GM19395 (cell line): ENCODE results near the gene PRDM15.

Experiments
- ATAC-seq: cut with Tn5 transposase; IDR thresholded peaks from one replicate; pipeline ENCODE4 v1.9.1; 2021; ENCODE audit warnings: mild to moderate bottlenecking, moderate library complexity; ENCODE audit not compliant: unreplicated experiment

The PRDM15 gene

DNA sequence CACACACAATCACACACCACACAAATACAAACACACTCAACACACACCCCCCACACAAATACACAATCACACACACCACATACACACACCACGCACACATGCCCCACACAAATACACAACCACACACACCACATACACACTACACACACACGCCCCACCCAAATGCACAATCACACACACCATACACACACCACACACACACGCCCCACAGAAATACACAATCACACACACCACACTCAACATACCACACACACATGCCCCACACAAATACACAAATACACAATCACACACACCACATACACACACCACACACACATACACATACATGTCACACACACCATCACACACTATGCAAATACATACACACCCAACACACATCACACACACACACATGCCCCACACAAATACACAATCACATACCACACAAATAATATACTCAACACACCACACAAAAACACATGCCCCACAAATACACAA is 50.2 kb downstream of the PRDM15 start:
- no peak for ATAC-seq

DNA sequence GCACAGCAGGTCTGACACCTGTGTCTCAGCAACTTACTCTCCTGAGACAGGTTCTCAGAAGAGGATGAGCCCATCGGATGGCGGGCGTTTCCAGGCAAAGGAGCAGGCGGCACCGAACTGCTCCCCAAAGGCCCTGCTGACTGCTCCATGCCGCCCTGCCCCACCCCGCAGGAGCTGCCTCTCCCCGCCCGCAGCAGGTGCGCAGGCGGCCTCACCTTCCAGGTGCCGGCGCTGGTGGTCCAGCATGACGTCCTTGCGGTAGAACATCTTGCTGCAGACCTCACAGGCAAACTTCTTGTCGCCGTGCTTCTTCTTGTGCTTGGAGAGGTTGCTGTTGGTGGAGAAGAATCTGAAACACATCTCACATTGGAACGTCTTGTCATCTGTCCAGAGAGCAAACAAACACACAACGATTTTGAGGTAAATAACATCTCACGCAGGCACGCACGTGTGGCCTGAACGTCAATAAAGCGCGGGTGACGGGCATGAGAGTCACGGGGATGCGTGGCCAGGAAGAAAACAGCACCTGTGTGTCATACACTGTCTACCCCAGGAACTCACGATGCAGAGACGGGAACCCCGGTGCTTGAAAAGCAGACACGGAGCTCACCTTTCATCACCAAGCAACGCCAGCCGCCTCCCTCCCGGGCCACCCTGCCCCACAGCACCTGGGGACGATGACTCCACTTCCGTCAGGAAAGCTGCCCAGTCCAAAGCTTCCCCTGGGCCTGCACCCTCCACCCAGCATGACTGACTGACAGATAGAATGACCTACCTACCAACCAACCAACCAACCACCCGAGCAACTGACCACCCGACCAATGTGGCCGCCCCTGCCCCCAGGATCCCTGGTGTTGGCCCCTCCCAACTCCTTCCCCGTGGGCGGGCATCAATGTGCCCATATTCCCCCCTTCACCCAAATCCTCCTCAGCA is 50.9 kb downstream of the PRDM15 start:
- no peak for ATAC-seq

DNA sequence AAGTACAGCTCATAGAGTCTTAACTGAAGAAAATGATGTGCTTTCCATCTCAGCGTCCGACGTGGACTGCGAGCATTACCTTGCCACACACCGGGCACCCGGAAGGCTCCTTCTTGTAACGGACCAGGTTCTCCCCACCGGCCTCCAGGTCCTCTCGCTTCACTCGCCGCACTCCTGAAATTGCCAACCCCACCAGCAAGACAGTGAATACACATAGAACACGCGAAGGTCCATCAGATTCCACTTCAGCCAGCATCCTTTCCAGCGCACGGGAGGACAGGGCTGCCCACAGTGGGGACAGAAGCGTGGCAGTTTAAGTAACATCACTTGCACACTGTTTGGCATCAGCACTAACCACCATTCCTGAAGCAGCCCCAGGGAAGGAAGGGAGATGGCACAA is 53.3 kb downstream of the PRDM15 start:
- no peak for ATAC-seq

DNA sequence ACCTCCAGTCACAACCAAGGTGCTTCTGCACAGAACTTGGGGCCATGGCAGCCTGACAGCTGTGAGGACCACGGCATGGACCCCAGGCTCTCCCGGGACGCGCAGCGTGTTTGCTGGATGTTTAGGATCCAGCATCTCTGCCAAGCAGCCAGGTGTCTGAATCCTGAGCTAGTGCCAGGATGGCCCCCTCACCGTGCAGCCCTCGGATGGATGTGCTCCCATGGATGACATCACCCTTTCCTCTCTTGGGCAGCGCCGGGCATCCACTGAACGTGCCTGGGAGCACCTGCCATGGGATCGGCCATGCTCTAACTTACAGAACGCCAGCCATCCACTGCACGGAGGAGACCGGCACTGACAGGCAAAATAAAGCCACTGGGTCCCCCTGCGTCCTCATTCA is 53.9 kb downstream of the PRDM15 start:
- ATAC-seq = no peak

DNA sequence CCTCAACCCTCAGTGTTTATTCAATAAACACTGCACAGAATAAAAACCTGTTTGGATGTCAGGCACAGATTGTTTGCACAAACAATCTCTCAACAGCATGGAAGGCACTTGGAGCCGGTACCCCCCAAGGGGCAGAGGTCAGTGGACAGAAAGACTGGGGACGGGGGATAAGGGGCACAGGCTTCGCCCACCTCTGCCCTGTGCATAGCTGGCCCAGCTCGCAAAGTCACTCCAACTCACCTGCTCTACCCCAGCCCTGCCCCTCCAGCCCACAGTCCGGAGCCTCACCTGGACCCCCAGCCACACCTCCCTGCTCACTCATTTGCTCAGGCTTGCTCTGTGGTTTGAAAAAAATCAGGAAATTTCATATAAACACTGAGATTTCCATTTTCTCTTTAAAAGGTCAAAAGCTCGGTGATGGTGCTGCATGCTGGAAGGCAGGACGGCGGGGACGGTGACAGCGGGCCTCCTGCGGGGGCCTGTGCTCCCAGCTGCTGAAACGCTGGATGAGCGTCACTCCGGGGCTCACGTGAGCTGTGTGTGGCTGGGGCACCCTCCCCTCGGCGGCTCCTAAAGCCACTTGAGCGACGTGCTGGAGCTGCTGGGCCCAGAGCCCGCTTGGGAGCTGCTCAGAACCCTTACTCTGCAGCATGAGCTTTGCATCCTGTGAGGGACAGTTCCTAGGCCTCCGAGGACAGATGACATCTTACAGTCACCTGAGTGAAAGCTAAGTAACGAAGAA is 54.5 kb downstream of the PRDM15 start:
- no peak for ATAC-seq

DNA sequence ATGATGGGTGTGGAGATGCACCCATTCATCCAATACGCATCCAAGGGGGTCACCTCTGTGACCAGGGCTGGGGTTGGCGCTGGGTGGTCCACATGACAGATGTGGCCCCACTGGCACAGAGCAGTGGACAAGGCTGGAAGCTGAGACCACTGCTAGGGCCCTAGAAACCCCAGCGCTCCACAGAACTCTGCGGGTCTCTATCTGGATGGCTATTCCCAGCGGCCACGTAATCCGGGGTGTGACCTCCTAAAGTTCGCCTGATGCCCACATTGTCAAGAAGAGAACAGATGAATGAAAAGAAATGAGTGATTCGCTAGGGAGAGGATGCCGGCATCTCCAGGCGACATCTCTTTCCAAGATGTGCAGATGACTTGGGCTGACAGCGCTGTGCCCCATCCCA is 55.2 kb downstream of the PRDM15 start:
- ATAC-seq = no peak

DNA sequence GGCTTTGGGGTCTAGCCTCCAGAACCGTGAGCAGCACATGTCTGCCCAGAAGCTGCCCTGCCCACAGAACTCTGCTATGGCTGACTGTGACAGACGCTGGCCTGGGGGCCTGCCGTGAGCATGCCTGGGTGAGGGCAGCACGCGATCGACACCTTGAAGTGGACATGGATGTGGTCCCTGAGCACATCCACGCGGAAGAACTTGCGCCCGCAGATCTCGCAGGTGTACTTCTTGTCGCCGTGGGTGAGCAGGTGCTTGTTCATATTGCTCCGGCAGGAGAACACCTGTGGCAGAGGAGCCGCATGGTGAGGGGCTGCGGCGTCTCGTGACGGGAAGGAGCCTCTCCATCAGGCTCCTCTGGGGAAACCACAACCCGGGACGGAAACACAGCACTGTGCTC is 56.0 kb downstream of the PRDM15 start:
- no peak for ATAC-seq

DNA sequence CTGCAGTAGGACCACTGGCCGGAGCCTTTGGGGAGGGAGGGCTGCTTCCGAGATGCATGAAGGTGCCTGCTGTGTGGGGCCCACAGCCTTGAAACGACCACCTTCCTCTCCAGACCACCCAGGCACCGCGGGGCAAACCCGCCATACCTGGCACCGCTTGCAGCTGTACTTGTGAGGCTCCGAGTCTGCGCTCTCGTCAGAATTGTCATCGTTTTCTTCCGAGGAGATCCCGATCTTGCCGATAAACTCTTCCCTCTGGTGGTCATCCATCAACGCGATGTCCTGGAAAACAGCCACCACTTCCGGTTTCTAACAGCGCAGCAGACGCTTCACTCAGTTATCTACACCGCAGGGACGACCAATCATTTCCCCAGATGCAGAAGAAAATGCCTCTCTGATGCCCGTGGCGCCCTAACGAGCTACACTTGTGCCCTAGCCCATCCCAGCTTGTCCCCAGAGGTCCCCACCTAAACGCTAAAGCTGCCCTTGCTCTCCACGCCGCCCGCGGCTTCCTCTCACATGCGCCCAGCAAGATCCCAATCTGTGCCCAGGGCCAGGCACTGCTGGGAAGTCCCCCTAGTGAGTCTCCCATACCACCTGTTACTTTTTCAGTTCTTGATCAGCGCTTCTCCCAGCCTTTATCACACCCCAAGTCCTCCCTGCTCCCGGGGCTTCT is 57.2 kb downstream of the PRDM15 start:
- ATAC-seq = no peak

DNA sequence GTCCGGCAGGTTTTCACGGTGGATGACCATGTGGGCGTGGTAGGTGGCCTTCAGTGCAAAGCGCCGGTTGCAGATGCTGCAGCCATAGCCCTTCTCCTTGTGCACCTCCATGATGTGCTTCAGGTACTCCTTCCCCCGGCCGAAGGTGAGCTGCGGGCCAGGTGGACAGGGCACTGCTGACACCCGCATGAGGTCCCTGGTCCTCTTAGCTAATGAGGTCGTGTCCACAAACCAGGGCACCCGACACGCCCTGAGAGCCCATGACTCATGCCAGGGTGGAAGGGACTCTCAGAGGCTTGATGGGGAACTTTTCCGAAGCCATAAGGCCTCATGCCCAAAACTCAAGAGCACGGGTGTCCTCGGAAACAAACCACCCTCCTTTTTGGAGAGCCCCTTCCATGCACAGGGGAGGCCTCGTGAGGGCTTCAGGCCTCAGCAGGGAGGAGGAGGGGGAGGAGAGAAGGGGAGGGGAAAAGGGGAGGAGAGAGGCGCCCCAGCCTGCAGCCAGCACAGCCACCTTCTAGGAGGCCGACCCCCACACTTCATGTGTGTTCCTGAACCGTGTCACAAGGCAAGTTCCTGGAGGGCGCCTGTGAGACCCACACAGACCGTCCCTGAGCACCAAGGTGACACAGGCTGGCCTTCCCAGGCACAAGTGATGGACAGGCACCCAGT is 57.9 kb downstream of the PRDM15 start:
- no peak for ATAC-seq

DNA sequence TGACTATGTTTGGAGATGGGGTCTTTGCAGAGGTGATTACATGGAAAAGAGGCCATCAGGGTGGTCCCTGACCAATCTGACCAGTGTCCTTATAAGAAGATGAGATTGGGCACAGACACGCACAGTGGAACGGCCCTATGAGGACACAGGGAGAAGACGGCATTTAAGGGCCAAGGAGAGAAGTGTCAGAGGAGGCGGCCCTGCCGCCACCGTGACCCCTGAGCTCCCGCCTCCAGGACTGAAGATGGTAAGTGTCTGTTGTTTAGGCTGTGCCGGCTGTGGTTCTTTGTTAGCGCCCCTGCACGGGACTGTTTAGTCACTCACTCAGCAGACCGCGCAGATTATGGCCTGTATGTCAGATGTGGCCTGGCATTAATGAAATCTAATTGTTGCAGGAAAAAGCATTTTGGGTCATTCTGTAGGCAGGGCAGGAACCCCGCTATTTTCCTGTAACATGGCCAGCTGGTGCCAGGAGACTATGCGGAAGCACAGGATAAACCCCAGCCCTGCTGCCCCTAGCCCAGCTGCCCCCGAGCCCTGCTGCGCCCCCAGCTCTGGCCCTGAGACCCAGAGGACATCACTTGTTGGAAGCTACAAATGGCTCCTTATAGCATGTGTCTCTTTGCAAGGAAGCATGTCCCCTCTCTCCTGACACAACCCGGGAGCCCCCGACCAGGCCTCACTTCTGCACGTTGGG is 58.6 kb downstream of the PRDM15 start:
- no peak for ATAC-seq

DNA sequence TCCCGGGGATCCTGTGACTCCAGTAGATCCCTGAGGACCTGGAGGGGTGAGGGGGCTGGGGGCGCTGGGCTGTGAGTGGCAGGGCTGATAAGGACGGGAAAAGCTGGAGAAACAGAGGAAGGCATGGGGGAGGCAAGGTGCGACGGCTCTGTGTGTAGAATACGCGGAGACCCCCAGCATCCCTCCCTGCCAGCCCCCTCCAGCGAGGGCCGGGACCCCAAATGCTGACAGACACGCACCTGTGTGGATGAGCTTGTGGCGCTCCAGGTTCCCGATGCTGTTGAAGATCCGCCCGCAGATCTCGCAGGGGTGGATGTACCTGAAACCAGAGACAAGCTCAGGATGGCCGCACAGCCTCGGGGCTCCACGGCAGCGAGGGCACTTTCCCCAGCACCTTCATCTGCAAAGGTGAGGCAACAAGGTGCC is 59.3 kb downstream of the PRDM15 start:
- no peak for ATAC-seq

DNA sequence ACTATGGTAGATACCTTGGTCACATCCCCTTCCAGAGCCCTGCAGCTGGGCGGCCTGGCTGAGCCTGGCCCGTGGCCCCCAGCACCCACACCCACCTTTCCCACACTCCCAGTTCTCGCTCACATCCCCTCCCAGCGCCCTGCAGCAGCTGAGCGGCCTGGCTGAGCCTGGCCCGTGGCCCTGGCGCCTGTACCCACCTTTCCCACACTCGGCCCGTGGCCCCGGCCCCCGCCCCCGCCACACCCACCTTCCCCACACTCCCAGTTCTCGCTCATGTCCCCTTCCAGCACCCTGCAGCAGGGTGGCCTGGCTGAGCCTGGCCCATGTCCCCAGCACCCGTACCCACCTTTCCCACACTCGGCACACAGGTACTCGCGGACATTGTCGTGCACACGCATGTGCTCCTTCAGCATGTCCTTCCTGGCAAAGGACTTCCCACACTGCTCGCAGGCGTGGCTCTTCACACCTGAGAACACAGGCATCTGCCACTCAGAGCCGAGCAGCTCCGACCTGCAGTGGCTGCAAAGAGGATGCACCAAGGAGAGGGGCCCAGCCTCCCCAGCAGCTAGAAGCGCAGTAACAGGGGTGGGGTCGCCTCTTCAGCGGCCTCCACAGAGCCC is 59.8 kb downstream of the PRDM15 start:
- ATAC-seq = no peak

DNA sequence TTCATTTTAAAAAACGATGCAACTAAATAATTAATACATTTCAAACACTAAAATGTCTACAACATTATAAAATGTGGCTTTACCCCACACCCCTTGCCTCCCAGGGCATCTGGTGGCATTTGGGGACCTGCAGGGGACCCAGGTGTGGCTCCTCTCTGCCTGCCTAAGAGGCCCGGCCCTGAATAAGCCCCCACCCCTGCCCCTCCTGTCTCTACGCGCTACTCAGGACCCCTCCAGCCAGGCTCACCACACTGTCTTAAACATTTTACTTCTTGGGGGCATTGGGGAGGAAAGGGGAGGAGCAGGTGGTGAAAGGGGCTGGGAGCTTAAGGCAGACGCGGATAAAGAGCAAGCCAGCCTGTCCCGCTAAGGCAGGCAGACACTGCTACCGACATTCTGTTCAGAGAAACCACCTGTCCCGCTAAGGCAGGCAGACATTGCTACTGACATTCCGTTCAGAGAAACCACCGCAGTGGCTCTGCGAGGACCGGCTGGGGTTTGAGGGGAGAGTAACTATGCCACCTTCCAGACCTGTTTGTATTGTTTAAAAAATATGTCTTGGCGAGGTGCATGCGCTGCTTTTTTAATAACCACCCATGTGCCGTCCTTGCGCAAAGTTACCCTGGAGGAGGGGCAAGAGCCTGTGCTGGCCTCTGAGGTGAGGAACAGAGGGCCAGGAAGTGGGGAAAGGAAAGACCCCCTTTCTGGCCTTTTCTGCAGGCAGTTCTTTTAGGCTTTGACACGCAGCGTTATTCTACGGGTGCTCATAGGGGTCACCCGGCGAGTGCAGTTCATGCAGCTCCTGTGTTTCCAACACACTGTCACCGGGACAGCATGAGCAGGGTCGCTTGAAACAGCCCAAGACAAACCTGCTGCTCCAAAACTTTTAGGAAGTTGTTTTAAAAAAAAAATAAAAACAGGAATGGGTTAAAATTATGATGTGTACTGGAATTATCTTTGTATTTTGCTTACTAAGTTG is 61.0 kb downstream of the PRDM15 start:
- ATAC-seq = no peak

DNA sequence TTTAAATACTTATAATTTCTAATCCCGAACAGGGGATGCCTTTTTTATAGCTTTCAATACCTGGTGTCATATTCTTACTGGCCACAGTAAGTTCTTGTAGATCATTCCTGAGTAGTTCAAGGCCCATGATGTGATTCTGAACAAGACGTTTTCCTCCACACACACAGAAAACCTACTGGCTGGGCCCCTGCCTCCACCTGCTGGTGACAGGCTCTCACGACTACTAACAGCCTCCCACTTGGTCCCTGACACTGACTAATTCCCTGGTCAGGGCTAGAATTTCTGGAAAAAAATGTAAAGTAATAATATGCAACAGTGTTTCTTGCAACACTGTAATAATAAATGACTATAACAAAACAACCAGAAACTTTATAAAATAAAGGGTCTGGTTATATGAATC is 61.9 kb downstream of the PRDM15 start:
- peak; percentile 68 for ATAC-seq

DNA sequence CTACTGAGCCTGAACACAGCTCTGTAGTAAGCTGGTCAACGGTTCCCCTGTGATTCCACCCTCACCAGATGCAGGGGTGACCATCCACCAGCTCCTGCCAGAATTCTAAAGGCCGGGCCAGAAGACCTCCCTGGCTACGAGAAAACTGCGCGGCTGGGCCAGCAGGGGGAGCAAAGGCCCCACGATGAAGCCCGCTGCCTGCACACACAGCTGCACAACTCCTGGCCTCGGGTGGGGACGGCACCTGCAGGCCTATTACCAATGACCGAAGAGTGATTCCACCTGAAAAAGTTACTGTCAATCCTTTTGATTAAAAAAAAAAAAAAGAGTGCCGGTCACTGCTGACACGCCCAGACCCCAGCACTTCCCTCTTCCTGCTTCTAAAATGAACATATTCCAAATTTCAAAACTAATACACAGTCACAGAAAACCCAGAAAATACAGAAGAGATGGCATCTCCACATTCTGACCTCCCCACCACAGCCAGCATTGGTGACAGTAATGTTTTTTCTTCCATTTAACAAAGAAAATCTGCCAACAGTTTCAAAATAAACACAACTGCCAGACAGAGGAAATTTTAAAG is 62.5 kb downstream of the PRDM15 start:
- ATAC-seq = peak; percentile 75

DNA sequence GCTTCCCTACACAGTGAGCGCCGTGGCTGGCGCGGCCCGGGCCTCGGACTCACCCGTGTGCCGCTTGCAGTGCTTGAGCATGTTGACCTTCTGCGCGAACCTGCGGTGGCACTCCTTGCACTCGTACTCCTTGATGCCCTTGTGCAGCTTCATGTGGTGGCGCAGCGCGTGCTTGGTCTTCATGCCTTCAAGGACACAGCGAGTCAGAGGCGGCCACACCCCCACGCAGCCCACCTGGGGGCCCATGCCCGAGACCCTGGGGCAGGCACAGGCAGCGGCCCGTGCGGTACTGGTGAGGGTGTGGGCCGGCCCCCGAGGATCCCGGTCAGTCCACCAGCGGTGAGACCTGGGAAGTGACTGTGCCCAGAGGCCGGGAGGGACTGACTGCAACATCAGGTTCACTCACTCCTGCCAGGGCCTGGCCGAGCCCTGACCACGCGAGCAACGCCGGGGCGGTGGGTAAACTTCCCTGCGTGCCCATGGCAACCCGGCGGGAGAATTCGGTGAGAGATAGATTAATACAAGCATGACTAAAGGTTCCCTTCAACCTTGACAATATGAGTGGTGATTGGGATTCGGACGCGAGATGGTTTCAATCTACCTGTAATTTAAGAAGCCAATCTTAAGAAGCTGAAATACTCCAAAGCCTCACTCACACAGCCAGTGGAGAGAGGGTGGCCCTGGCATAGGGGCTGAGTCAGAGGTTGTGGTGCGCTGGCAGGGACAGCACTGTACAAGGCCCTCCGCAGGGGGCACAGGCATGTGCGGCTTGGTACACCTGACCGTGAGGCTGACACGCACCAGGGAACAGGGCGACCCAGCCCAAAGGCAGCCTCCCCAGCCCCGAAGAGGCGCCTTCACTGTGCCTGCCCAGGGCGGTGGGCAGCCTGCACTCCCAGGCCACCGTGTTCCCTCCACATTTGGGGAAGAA is 63.2 kb downstream of the PRDM15 start:
- ATAC-seq = no peak

DNA sequence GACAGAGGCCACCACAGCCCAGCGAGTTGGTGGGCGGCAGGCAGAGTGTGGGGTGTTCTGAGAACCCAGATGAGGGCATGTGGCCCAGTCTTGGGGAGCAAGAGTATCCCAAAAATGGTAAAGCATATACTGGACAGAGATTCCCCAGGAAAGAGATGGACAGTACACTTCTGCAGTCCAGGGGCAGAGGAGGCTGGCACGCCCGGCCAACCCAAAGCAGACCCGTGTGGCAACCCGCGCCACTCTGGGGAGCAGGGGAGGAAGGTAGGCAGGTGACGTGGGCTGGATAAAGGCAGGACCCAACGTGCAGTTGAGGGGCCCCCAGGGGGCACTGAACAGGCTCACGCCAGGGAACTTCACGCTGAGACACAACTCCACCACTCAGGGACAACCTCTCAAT is 65.9 kb downstream of the PRDM15 start:
- ATAC-seq = no peak
